ELF-1 (cell line): ENCODE results near the gene TMEM218.
A peak's percentile ranks its signal among the peaks of the same experiment; 100 is the strongest.

Experiments used
- DNase-seq: peaks from one replicate; pipeline ENCODE4 v3.0.0-alpha.2; 2016; ENCODE audit warnings: low read depth, low spot score

Gene TMEM218

GRCh38 chr11:125075900-125076317, 35.5 kb downstream of the TMEM218 start:
- DNase-seq, result no peak

GRCh38 chr11:125075242-125075625, 36.2 kb downstream of the TMEM218 start:
- no peak for DNase-seq

- no peak for DNase-seq
Observed at GRCh38 chr11:125074511-125075241, 36.8 kb downstream of the TMEM218 start.

- no peak for DNase-seq
Observed at GRCh38 chr11:125073616-125074483, 37.6 kb downstream of the TMEM218 start.

- no peak for DNase-seq
Observed at GRCh38 chr11:125072961-125073590, 38.4 kb downstream of the TMEM218 start.

GRCh38 chr11:125072218-125072960, 39.0 kb downstream of the TMEM218 start:
- DNase-seq, result no peak

GRCh38 chr11:125071846-125072217, 39.6 kb downstream of the TMEM218 start:
- DNase-seq, result no peak

GRCh38 chr11:125071435-125071834, 40.0 kb downstream of the TMEM218 start:
- no peak for DNase-seq

- no peak for DNase-seq
Observed at GRCh38 chr11:125070699-125071254, 40.6 kb downstream of the TMEM218 start.

GRCh38 chr11:125069796-125070195, 41.6 kb downstream of the TMEM218 start:
- DNase-seq, result no peak

GRCh38 chr11:125069008-125069407, 42.4 kb downstream of the TMEM218 start:
- no peak for DNase-seq

GRCh38 chr11:125068368-125068767, 43.1 kb downstream of the TMEM218 start:
- no peak for DNase-seq

GRCh38 chr11:125064070-125064469, 47.4 kb downstream of the TMEM218 start:
- DNase-seq, result no peak

- DNase-seq, result peak; percentile 34
Observed at GRCh38 chr11:125063429-125064043, 47.9 kb downstream of the TMEM218 start.

- DNase-seq, result peak; percentile 75
Observed at GRCh38 chr11:125062931-125063428, 48.4 kb downstream of the TMEM218 start, which contains the start of gene SLC37A2. SLC37A2 (plus strand) TSS chr11:125063305; CDS start chr11:125063368, 63 bp downstream.

GRCh38 chr11:125062218-125062930, 49.1 kb downstream of the TMEM218 start:
- no peak for DNase-seq

- DNase-seq, result no peak
Observed at GRCh38 chr11:125061281-125061680, 50.1 kb downstream of the TMEM218 start.

- no peak for DNase-seq
Observed at GRCh38 chr11:125057693-125058016, 53.8 kb downstream of the TMEM218 start.

GRCh38 chr11:125056931-125057692, 54.3 kb downstream of the TMEM218 start:
- DNase-seq, result no peak
